Loucy (cell line): ENCODE measurements around the gene APOC4.

Source experiments
- H2AFZ ChIP-seq: fragments of 200-600 bp; sonication (generic); 2 replicates; pipeline ENCODE4 v1.6.0; 2016; ENCODE audit warnings: antibody characterized with exemption, mild to moderate bottlenecking, low read length, moderate library complexity
- H3F3A ChIP-seq: fragments of 200-600 bp; 2 replicates; pipeline ENCODE4 v1.6.0; 2016; ENCODE audit warnings: antibody characterized with exemption, low read depth, mild to moderate bottlenecking
- H3K27me3 ChIP-seq: fragments of 200-600 bp; sonication (generic); 2 replicates; pipeline ENCODE4 v1.6.1; 2014; ENCODE audit warnings: low read length, mild to moderate bottlenecking; ENCODE audit not compliant: insufficient read depth, poor library complexity, severe bottlenecking
- H3K36me3 ChIP-seq: fragments of 200-600 bp; sonication (generic); 2 replicates; pipeline ENCODE4 v1.6.1; 2016; ENCODE audit warnings: low read length; ENCODE audit not compliant: insufficient read depth
- H3K4me1 ChIP-seq: fragments of 200-600 bp; sonication (generic); 2 replicates; pipeline ENCODE4 v1.5.1; 2014; ENCODE audit warnings: low read length, mild to moderate bottlenecking; ENCODE audit not compliant: insufficient read depth, poor library complexity, severe bottlenecking
- H3K4me2 ChIP-seq: fragments of 200-600 bp; sonication (generic); 2 replicates; pipeline ENCODE4 v1.6.0; 2014; ENCODE audit warnings: antibody characterized with exemption, low read length, low read depth, mild to moderate bottlenecking; ENCODE audit not compliant: poor library complexity, severe bottlenecking
- H3K4me3 ChIP-seq: fragments of 200-600 bp; sonication (generic); 2 replicates; pipeline ENCODE4 v1.5.1; 2014; ENCODE audit warnings: low read length, mild to moderate bottlenecking, mixed read lengths; ENCODE audit not compliant: poor library complexity, severe bottlenecking
- H3K79me2 ChIP-seq: fragments of 200-600 bp; sonication (generic); 2 replicates; pipeline ENCODE4 v1.6.1; 2014; ENCODE audit warnings: low read length; ENCODE audit not compliant: insufficient read depth
- H3K9ac ChIP-seq: fragments of 200-600 bp; sonication (generic); 2 replicates; pipeline ENCODE4 v1.6.0; 2014; ENCODE audit warnings: mild to moderate bottlenecking, low read depth, low read length, moderate library complexity; ENCODE audit not compliant: poor library complexity, severe bottlenecking
- H3K9me2 ChIP-seq: fragments of 200-600 bp; sonication (generic); replicated peaks from 2 replicates; pipeline ENCODE4 v1.6.1; 2016; ENCODE audit warnings: low read depth, low read length, mixed read lengths
- H3K9me3 ChIP-seq: fragments of 200-600 bp; sonication (generic); 2 replicates; pipeline ENCODE4 v1.6.1; 2014; ENCODE audit warnings: mild to moderate bottlenecking, antibody characterized with exemption, low read length, low read depth; ENCODE audit not compliant: insufficient read depth
- H4K20me1 ChIP-seq: fragments of 200-600 bp; sonication (generic); 2 replicates; pipeline ENCODE4 v1.6.0; 2014; ENCODE audit warnings: antibody characterized with exemption, low read length, mild to moderate bottlenecking; ENCODE audit not compliant: insufficient read depth, poor library complexity, severe bottlenecking
- EZH2phosphoT487 ChIP-seq: fragments of 200-600 bp; IDR thresholded peaks from 2 replicates; pipeline ENCODE4 v1.6.1; 2018; ENCODE audit warnings: antibody characterized with exemption, mild to moderate bottlenecking, moderate library complexity, borderline replicate concordance
- TF ChIP-seq, protein P1 (sequence below): fragments of 200-600 bp; sonication (generic); conservative IDR thresholded peaks from 2 replicates; pipeline ENCODE4 v1.5.1; 2014; ENCODE audit warnings: mild to moderate bottlenecking, antibody characterized with exemption, low read length

APOC4 gene

DNA sequence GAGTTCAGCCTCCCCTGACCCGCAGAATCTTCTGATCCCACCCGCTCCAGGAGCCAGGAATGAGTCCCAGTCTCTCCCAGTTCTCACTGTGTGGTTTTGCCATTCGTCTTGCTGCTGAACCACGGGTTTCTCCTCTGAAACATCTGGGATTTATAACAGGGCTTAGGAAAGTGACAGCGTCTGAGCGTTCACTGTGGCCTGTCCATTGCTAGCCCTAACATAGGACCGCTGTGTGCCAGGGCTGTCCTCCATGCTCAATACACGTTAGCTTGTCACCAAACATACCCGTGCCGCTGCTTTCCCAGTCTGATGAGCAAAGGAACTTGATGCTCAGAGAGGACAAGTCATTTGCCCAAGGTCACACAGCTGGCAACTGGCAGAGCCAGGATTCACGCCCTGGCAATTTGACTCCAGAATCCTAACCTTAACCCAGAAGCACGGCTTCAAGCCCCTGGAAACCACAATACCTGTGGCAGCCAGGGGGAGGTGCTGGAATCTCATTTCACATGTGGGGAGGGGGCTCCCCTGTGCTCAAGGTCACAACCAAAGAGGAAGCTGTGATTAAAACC lies 37.5 kb upstream of the APOC4 start:
- no peaks in the 10 kb centered on the region for H3K4me1 ChIP-seq
- H3F3A ChIP-seq: no peaks in the 10 kb centered on the region
- TF ChIP-seq, protein P1, sequence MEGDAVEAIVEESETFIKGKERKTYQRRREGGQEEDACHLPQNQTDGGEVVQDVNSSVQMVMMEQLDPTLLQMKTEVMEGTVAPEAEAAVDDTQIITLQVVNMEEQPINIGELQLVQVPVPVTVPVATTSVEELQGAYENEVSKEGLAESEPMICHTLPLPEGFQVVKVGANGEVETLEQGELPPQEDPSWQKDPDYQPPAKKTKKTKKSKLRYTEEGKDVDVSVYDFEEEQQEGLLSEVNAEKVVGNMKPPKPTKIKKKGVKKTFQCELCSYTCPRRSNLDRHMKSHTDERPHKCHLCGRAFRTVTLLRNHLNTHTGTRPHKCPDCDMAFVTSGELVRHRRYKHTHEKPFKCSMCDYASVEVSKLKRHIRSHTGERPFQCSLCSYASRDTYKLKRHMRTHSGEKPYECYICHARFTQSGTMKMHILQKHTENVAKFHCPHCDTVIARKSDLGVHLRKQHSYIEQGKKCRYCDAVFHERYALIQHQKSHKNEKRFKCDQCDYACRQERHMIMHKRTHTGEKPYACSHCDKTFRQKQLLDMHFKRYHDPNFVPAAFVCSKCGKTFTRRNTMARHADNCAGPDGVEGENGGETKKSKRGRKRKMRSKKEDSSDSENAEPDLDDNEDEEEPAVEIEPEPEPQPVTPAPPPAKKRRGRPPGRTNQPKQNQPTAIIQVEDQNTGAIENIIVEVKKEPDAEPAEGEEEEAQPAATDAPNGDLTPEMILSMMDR: peak; percentile 43
- no peak for TF ChIP-seq EZH2phosphoT487
- no peaks in the 10 kb centered on the region for H4K20me1 ChIP-seq
- no peak overlapping the region for H3K4me3 ChIP-seq
- no peaks in the 10 kb centered on the region for H3K9me2 ChIP-seq
- H3K9me3 ChIP-seq: no peaks in the 10 kb centered on the region
- H3K27me3 ChIP-seq: no peaks in the 10 kb centered on the region
- no peak overlapping the region for H3K4me2 ChIP-seq
- no peak overlapping the region for H2AFZ ChIP-seq
- no peak overlapping the region for H3K9ac ChIP-seq
- H3K79me2 ChIP-seq: no peaks in the 10 kb centered on the region
- H3K36me3 ChIP-seq: peaks cover 23% of the 10 kb centered on the region; the same call in 1 of the 2 replicates

DNA sequence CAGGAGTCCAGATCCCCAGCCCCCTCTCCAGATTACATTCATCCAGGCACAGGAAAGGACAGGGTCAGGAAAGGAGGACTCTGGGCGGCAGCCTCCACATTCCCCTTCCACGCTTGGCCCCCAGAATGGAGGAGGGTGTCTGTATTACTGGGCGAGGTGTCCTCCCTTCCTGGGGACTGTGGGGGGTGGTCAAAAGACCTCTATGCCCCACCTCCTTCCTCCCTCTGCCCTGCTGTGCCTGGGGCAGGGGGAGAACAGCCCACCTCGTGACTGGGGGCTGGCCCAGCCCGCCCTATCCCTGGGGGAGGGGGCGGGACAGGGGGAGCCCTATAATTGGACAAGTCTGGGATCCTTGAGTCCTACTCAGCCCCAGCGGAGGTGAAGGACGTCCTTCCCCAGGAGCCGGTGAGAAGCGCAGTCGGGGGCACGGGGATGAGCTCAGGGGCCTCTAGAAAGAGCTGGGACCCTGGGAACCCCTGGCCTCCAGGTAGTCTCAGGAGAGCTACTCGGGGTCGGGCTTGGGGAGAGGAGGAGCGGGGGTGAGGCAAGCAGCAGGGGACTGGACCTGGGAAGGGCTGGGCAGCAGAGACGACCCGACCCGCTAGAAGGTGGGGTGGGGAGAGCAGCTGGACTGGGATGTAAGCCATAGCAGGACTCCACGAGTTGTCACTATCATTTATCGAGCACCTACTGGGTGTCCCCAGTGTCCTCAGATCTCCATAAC lies 36.4 kb upstream of the APOC4 start, which contains the start of gene APOE:
APOE (plus strand) TSS at position 360 of the 724 bp plus-strand sequence. CDS start 829 bp downstream, outside the sequence.
- no peaks in the 10 kb centered on the region for H4K20me1 ChIP-seq
- no peaks in the 10 kb centered on the region for H3K9me3 ChIP-seq
- TF ChIP-seq EZH2phosphoT487: no peak
- TF ChIP-seq, protein P1: no peak
- H2AFZ ChIP-seq: no peak within 1 kb of the TSS
- peaks cover 15% of the 10 kb centered on the region; the same call in 1 of the 2 replicates for H3K36me3 ChIP-seq
- H3K4me3 ChIP-seq: no peak within 1 kb of the TSS
- H3K27me3 ChIP-seq: no peaks in the 10 kb centered on the region
- no peak within 1 kb of the TSS for H3K4me2 ChIP-seq
- H3F3A ChIP-seq: no peaks in the 10 kb centered on the region
- no peaks in the 10 kb centered on the region for H3K4me1 ChIP-seq
- no peaks in the 10 kb centered on the region for H3K79me2 ChIP-seq
- H3K9me2 ChIP-seq: no peaks in the 10 kb centered on the region
- H3K9ac ChIP-seq: no peak within 1 kb of the TSS

DNA sequence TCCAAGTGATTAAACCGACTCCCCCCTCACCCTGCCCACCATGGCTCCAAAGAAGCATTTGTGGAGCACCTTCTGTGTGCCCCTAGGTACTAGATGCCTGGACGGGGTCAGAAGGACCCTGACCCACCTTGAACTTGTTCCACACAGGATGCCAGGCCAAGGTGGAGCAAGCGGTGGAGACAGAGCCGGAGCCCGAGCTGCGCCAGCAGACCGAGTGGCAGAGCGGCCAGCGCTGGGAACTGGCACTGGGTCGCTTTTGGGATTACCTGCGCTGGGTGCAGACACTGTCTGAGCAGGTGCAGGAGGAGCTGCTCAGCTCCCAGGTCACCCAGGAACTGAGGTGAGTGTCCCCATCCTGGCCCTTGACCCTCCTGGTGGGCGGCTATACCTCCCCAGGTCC lies 34.4 kb upstream of the APOC4 start:
- Histone ChIP-seq H3F3A (no peaks in the 10 kb centered on the region), H3K9me2 (no peaks in the 10 kb centered on the region), H4K20me1 (no peaks in the 10 kb centered on the region), H2AFZ (no peak overlapping the region), H3K27me3 (no peaks in the 10 kb centered on the region), H3K79me2 (no peaks in the 10 kb centered on the region), H3K9me3 (no peaks in the 10 kb centered on the region), H3K4me3 (no peak overlapping the region), H3K4me2 (no peak overlapping the region), H3K4me1 (no peaks in the 10 kb centered on the region), H3K36me3 (peaks cover 7% of the 10 kb centered on the region; the same call in 1 of the 2 replicates), H3K9ac (no peak overlapping the region)
- TF ChIP-seq EZH2phosphoT487: no peak
